SK-N-SH treated with all-trans-retinoic acid at 6 μM for 48 hours (cell line): Measurements from ENCODE around the gene LYPD8.
"Not testable (repeated sequence)": the region's sequence is repeated elsewhere in the genome, so short reads cannot be mapped to it uniquely, and the experiment has no call there.

Source experiments
- ATAC-seq: fragments of 200-7000 bp; cut with Tn5 transposase; 3 replicates; pipeline ENCODE4 v1.9.1; 2020; ENCODE audit warnings: mild to moderate bottlenecking, moderate library complexity
- ARNTL ChIP-seq: fragments of 450-650 bp; formaldehyde crosslinking; IDR thresholded peaks from 2 replicates; pipeline ENCODE4 v1.5.0; 2020; ENCODE audit warnings: low read depth, mild to moderate bottlenecking, moderate library complexity, borderline replicate concordance
- BACH2 ChIP-seq: fragments of 250-450 bp; sonication (Bioruptor Pico); IDR thresholded peaks from 2 replicates; pipeline ENCODE4 v1.9.0; 2021; ENCODE audit warnings: mild to moderate bottlenecking, borderline replicate concordance
- CSDC2 ChIP-seq: fragments of 250-450 bp; sonication (Bioruptor Pico); IDR thresholded peaks from 2 replicates; pipeline ENCODE4 v1.5.0; 2020; ENCODE audit warnings: mild to moderate bottlenecking, moderate library complexity
- CSRNP3 ChIP-seq: fragments of 250-450 bp; sonication (Bioruptor Pico); IDR thresholded peaks from 2 replicates; pipeline ENCODE4 v1.5.1; 2021; ENCODE audit warnings: mild to moderate bottlenecking, moderate library complexity
- ESRRG ChIP-seq: fragments of 250-450 bp; sonication (Bioruptor Pico); IDR thresholded peaks from 2 replicates; pipeline ENCODE4 v1.6.1; 2021; ENCODE audit warnings: mild to moderate bottlenecking
- GLIS3 ChIP-seq: fragments of 250-450 bp; sonication (Bioruptor Pico); IDR thresholded peaks from 2 replicates; pipeline ENCODE4 v1.5.0; 2020; ENCODE audit warnings: mild to moderate bottlenecking, moderate library complexity
- OSR1 ChIP-seq: fragments of 250-450 bp; sonication (Bioruptor Pico); IDR thresholded peaks from 2 replicates; pipeline ENCODE4 v1.8.0; 2022; ENCODE audit warnings: moderate library complexity, mild to moderate bottlenecking, inconsistent platforms
- PATZ1 ChIP-seq: fragments of 250-450 bp; sonication (Bioruptor Pico); IDR thresholded peaks from 2 replicates; pipeline ENCODE4 v1.8.0; 2020; ENCODE audit warnings: mild to moderate bottlenecking, moderate library complexity, borderline replicate concordance
- PPARA ChIP-seq: fragments of 250-450 bp; sonication (Bioruptor Pico); IDR thresholded peaks from 2 replicates; pipeline ENCODE4 v1.5.0; 2020; ENCODE audit warnings: mild to moderate bottlenecking, borderline replicate concordance
- RARB ChIP-seq: fragments of 250-450 bp; sonication (Bioruptor Pico); IDR thresholded peaks from 2 replicates; pipeline ENCODE4 v1.8.0; 2021; ENCODE audit warnings: mild to moderate bottlenecking, moderate library complexity
- SNAI2 ChIP-seq: fragments of 250-450 bp; sonication (Bioruptor Pico); IDR thresholded peaks from 2 replicates; pipeline ENCODE4 v1.5.0; 2020; ENCODE audit warnings: mild to moderate bottlenecking, moderate library complexity
- TCF4 ChIP-seq: fragments of 250-450 bp; sonication (Bioruptor Pico); IDR thresholded peaks from 2 replicates; pipeline ENCODE4 v1.8.0; 2021; ENCODE audit warnings: mild to moderate bottlenecking, moderate library complexity, borderline replicate concordance
- TOX ChIP-seq: fragments of 250-450 bp; sonication (Bioruptor Pico); IDR thresholded peaks from 2 replicates; pipeline ENCODE4 v1.8.0; 2021; ENCODE audit warnings: mild to moderate bottlenecking, moderate library complexity, borderline replicate concordance
- TSHZ2 ChIP-seq: fragments of 250-450 bp; sonication (Bioruptor Pico); IDR thresholded peaks from 2 replicates; pipeline ENCODE4 v1.5.0; 2020; ENCODE audit warnings: mild to moderate bottlenecking, moderate library complexity
- ZC3H10 ChIP-seq: fragments of 250-450 bp; sonication (Bioruptor Pico); IDR thresholded peaks from 2 replicates; pipeline ENCODE4 v1.5.1; 2021; ENCODE audit warnings: mild to moderate bottlenecking, moderate library complexity
- ZFP3 ChIP-seq: fragments of 250-450 bp; sonication (Bioruptor Pico); IDR thresholded peaks from 2 replicates; pipeline ENCODE4 v1.5.0; 2020; ENCODE audit warnings: mild to moderate bottlenecking, moderate library complexity
- ZFP30 ChIP-seq: fragments of 450-650 bp; formaldehyde crosslinking; IDR thresholded peaks from 2 replicates; pipeline ENCODE4 v1.5.0; 2022; ENCODE audit warnings: mild to moderate bottlenecking, moderate library complexity
- ZNF70 ChIP-seq: fragments of 450-650 bp; formaldehyde crosslinking; IDR thresholded peaks from 2 replicates; pipeline ENCODE4 v1.5.0; 2020; ENCODE audit warnings: mild to moderate bottlenecking, moderate library complexity
- ZNF8 ChIP-seq: fragments of 450-650 bp; formaldehyde crosslinking; IDR thresholded peaks from 2 replicates; pipeline ENCODE4 v1.5.0; 2020; ENCODE audit warnings: mild to moderate bottlenecking, moderate library complexity
- TF ChIP-seq, protein P1 (sequence below): fragments of 250-450 bp; sonication (Bioruptor Pico); IDR thresholded peaks from 2 replicates; pipeline ENCODE4 v1.8.0; 2021; ENCODE audit warnings: low read depth, mild to moderate bottlenecking, moderate library complexity, borderline replicate concordance

Gene LYPD8

GRCh38 chr1:248791010-248791409 lies 35.5 kb upstream of the LYPD8 start (continued):
- TF ChIP-seq, protein P1, sequence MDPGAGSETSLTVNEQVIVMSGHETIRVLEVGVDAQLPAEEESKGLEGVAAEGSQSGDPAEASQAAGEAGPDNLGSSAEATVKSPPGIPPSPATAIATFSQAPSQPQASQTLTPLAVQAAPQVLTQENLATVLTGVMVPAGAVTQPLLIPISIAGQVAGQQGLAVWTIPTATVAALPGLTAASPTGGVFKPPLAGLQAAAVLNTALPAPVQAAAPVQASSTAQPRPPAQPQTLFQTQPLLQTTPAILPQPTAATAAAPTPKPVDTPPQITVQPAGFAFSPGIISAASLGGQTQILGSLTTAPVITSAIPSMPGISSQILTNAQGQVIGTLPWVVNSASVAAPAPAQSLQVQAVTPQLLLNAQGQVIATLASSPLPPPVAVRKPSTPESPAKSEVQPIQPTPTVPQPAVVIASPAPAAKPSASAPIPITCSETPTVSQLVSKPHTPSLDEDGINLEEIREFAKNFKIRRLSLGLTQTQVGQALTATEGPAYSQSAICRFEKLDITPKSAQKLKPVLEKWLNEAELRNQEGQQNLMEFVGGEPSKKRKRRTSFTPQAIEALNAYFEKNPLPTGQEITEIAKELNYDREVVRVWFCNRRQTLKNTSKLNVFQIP (CRISPR knock-in tag), result no peak
- TF ChIP-seq TOX, result no peak
- no peak for TF ChIP-seq TCF4 (CRISPR knock-in tag)
- TF ChIP-seq GLIS3 (CRISPR knock-in tag), result no peak
- no peak for TF ChIP-seq ARNTL (CRISPR knock-in tag)
- TF ChIP-seq CSRNP3 (CRISPR knock-in tag), result no peak
- no peak for TF ChIP-seq OSR1 (CRISPR knock-in tag)
- no peak for TF ChIP-seq PPARA (CRISPR knock-in tag)

DNA sequence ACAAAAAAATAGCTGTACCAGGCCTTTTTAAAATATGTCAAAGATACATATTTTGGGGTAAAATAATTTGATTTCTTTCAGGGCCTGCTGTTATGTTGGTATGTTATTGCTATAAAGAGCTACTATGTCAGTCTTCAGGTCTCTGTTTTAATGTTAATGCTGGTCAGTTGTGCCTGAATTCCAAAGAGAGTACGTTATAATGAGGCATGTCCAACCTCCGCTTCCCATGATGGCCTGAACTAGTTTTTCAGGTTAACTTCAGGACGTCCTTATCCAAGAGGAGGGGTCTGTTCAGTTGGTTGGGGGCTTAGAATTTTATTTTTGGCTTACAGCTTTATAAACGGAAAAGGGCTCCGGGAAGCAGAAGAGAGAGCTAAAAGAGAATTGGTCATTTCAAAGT lies 34.9 kb upstream of the LYPD8 start:
- TF ChIP-seq, protein P1 (CRISPR knock-in tag), result no peak
- TF ChIP-seq PPARA (CRISPR knock-in tag) (no peak), ZFP3 (CRISPR knock-in tag) (no peak), RARB (no peak), TOX (no peak), CSRNP3 (CRISPR knock-in tag) (no peak), ZNF8 (CRISPR knock-in tag) (no peak), GLIS3 (CRISPR knock-in tag) (no peak), OSR1 (CRISPR knock-in tag) (no peak), ARNTL (CRISPR knock-in tag) (no peak), ZNF70 (no peak), SNAI2 (CRISPR knock-in tag) (no peak)
- no peak for ATAC-seq

DNA sequence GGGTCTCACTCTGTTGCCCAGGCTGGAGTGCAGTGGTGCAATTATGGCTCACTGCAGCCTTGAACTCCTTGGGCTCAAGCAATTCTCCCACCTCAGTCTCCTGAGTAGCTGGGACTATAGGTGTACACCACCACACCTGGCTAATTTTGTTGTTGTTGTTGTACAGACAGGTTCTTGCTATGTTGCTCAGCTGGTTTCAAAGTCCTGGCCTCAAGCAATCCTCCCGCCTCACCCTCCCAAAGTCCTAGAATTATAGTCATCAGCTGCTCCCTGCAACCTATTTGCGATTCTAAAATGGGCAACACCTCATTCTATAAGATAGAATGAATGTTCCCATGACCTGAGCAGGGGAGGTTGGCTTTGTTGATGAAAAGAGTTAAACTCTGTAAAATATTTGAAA lies 33.8 kb upstream of the LYPD8 start:
- ATAC-seq, result not testable (repeated sequence)

- TF ChIP-seq RARB, result no peak
- TF ChIP-seq OSR1 (CRISPR knock-in tag), result no peak
- TF ChIP-seq BACH2 (CRISPR knock-in tag), result no peak
- no peak for TF ChIP-seq GLIS3 (CRISPR knock-in tag)
Measured at GRCh38 chr1:248788327-248788726, 32.8 kb upstream of the LYPD8 start.

GRCh38 chr1:248787430-248787829 lies 31.9 kb upstream of the LYPD8 start:
- ATAC-seq, result no peak
- TF ChIP-seq ZFP3 (CRISPR knock-in tag) (no peak), TSHZ2 (CRISPR knock-in tag) (no peak), ZFP30 (CRISPR knock-in tag) (no peak), ZC3H10 (CRISPR knock-in tag) (no peak), SNAI2 (CRISPR knock-in tag) (no peak), RARB (no peak), TOX (no peak), ARNTL (CRISPR knock-in tag) (no peak), OSR1 (CRISPR knock-in tag) (no peak), GLIS3 (CRISPR knock-in tag) (no peak), TCF4 (CRISPR knock-in tag) (no peak), ZNF8 (CRISPR knock-in tag) (no peak), CSDC2 (CRISPR knock-in tag) (no peak), ESRRG (CRISPR knock-in tag) (no peak), PPARA (CRISPR knock-in tag) (no peak), PATZ1 (CRISPR knock-in tag) (no peak)
- TF ChIP-seq, protein P1 (CRISPR knock-in tag), result no peak

More at GRCh38 chr1:248788327-248788726, 32.8 kb upstream of the LYPD8 start:
- ATAC-seq, result no peak
